Calu3 (cell line): ENCODE measurements around the gene SVOP. TPM values are rescaled to one million over a fixed set of nuclear protein-coding genes. Genes with fewer than 3 reads are reported as not detected.

Experiments used
- BruUV-seq: library from RNA; stranded (reverse); fragments of 400-500 nt; replicated peaks from 2 replicates; lab custom pipeline; 2021; lab: Mats Ljungman, UMichigan
- CTCF ChIA-PET: fragments of 300-600 bp; sonication (Branson Sonifier 250); formaldehyde crosslinking; loops from one replicate; lab custom pipeline; 2022; ENCODE audit warnings: antibody characterized with exemption; lab: Charles Lee
- DNase-seq: peaks from one replicate; pipeline ENCODE4 v3.0.0; 2022
- H3K27ac Mint-ChIP-seq: one replicate; pipeline ENCODE4 v1.8.0; 2022; ENCODE audit warnings: mixed read lengths; ENCODE audit not compliant: unreplicated experiment
- H3K27me3 Mint-ChIP-seq: one replicate; pipeline ENCODE4 v1.8.0; 2022; ENCODE audit warnings: mixed read lengths; ENCODE audit not compliant: unreplicated experiment
- H3K36me3 Mint-ChIP-seq: one replicate; pipeline ENCODE4 v1.8.0; 2022; ENCODE audit warnings: mild to moderate bottlenecking, moderate library complexity, mixed read lengths; ENCODE audit not compliant: insufficient read depth, unreplicated experiment
- H3K4me1 Mint-ChIP-seq: one replicate; pipeline ENCODE4 v1.8.0; 2022; ENCODE audit warnings: mild to moderate bottlenecking, low read depth, mixed read lengths; ENCODE audit not compliant: unreplicated experiment
- H3K4me3 Mint-ChIP-seq: one replicate; pipeline ENCODE4 v1.8.0; 2022; ENCODE audit warnings: mild to moderate bottlenecking, low read depth, moderate library complexity, mixed read lengths; ENCODE audit not compliant: unreplicated experiment
- H3K9me3 Mint-ChIP-seq: one replicate; pipeline ENCODE4 v1.8.0; 2022; ENCODE audit warnings: low read depth, mixed read lengths; ENCODE audit not compliant: unreplicated experiment
- intact Hi-C: fragments of 100-400 bp; cut with micrococcal nuclease; formaldehyde crosslinking; loops from one replicate; pipeline ENCODE4 v1.10.0; 2022; ENCODE audit not compliant: unreplicated experiment
- total RNA-seq: library from RNA; stranded (reverse); gene quantifications from 2 replicates; pipeline ENCODE4 v1.2.3, GENCODE V29; 2022
- TF ChIP-seq, protein P1 (sequence below): fragments of 200-600 bp; IDR thresholded peaks from one replicate; pipeline ENCODE4 v1.8.0; 2022; ENCODE audit warnings: antibody characterized with exemption; ENCODE audit not compliant: unreplicated experiment

Gene SVOP
- total RNA-seq, 1 experiment from 2014 or later: not detected

DNA sequence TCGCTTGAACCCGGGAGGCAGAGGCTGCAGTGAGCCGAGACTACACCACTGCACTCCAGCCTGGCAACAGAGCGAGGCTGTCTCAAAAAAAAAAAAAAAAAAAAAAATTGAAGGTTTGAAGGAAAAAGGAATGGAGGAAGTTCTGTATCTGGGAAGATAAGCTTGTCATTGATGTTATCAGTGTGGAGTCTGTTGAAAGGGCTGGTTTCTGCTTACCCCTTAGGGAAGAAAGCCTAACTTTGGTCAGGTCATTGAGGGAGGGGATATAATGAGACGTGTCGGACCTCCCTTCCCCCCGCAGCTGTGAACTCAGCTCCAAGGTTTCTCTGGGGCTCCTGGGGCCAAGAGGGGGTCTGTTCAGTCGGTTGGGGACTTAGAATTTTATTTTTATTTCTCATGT lies 124.5 kb downstream of the SVOP start:
- peaks cover 4% of the 10 kb centered on the region for H3K9me3 Mint-ChIP-seq
- BruUV-seq: no TSS peak
- peaks cover 33% of the 10 kb centered on the region for H3K27me3 Mint-ChIP-seq
- no peak overlapping the region for H3K4me3 Mint-ChIP-seq
- CTCF ChIA-PET: interaction anchor here (0.6 kb wide), 1 partner anchor 180 kb away, joined by 3 read pairs; no protein-coding TSS in a partner anchor
- TF ChIP-seq, protein P1, sequence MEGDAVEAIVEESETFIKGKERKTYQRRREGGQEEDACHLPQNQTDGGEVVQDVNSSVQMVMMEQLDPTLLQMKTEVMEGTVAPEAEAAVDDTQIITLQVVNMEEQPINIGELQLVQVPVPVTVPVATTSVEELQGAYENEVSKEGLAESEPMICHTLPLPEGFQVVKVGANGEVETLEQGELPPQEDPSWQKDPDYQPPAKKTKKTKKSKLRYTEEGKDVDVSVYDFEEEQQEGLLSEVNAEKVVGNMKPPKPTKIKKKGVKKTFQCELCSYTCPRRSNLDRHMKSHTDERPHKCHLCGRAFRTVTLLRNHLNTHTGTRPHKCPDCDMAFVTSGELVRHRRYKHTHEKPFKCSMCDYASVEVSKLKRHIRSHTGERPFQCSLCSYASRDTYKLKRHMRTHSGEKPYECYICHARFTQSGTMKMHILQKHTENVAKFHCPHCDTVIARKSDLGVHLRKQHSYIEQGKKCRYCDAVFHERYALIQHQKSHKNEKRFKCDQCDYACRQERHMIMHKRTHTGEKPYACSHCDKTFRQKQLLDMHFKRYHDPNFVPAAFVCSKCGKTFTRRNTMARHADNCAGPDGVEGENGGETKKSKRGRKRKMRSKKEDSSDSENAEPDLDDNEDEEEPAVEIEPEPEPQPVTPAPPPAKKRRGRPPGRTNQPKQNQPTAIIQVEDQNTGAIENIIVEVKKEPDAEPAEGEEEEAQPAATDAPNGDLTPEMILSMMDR: no peak
- no peaks in the 10 kb centered on the region for H3K4me1 Mint-ChIP-seq
- intact Hi-C loops: no loop called here
- H3K36me3 Mint-ChIP-seq: no peaks in the 10 kb centered on the region
- DNase-seq: no peak
- H3K27ac Mint-ChIP-seq: no peak overlapping the region

DNA sequence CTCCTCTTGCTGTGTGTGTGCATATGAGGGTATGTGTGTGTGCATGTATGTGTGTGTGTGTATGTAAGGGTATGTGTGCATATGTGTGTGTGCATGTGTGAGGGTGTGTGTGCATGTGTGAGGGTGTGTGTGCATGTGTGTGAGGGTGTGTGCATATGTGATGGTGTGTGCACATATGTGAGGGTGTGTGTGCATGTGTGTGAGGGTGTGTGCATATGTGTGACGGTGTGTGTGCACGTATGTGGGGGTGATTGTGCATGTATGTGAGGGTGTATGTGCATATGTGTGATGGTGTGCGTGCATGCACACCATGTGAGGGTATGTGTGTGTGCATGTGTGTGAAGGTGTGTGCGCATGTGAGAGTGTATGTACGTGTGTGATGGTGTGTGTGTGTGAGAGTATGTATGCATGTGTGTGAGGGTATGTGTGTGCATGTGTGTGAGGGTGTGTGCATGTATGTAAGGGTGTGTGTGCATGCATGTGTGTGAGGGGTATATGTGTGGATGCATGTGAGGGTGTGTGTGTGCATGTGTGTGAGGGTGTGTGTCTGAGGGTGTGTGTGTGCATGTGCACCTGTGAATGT lies 125.6 kb downstream of the SVOP start:
- no peak for DNase-seq
- CTCF ChIA-PET: no interaction called here
- no TSS peak for BruUV-seq
- Mint-ChIP-seq H3K4me3 (no peak overlapping the region), H3K36me3 (no peaks in the 10 kb centered on the region), H3K27me3 (peaks cover 36% of the 10 kb centered on the region), H3K4me1 (no peaks in the 10 kb centered on the region), H3K9me3 (peaks cover 7% of the 10 kb centered on the region), H3K27ac (no peak overlapping the region)
- intact Hi-C loops: no loop called here
- TF ChIP-seq, protein P1: no peak

DNA sequence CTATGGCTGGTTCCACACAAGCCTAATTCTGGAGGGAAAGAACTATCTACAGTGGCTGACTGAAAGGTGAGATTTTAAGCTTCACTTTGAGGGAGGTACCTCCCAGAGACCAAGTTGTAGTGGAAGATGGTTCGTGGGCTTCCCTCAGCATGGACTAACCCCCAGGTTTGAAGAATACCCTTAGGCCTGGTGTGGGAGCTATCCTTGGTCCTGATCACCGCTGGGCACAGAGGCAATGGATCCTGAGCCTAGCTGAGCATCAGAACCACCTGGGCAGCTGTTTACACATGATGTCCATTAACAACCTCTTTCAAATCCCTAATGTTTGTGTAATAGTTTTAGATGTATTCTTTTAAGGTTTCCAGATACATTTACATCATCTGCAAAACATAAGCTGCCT lies 130.7 kb downstream of the SVOP start:
- Mint-ChIP-seq H3K27ac (no peak overlapping the region), H3K9me3 (peaks cover 8% of the 10 kb centered on the region), H3K4me3 (no peak overlapping the region), H3K36me3 (no peaks in the 10 kb centered on the region), H3K27me3 (peaks cover 44% of the 10 kb centered on the region), H3K4me1 (no peaks in the 10 kb centered on the region)
- BruUV-seq: no TSS peak
- peak; percentile 18 for DNase-seq
- CTCF ChIA-PET: interaction anchor here (1.6 kb wide), 1 partner anchor 18 kb away, joined by 4 read pairs; no protein-coding TSS in a partner anchor
- TF ChIP-seq, protein P1: no peak
- intact Hi-C loops: no loop called here

DNA sequence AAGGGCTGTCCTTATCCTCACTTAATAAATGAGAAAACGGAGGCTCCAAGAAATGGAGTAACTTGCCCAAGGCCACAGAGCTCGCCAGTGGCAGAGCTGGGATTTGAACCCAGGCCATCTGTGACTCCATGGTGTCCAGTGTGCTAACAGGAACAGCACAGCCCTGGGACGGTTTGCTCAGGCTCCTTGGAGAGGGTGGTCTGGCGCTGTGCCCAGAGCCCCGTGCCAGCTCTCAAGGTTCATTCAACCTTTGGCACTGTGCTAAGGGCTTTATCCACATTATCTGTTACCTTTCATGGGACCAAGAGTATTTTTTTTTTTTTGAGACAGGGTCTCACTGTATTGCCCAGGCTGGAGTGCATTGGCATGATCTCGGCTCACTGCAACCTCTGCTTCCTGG lies 132.8 kb downstream of the SVOP start:
- Mint-ChIP-seq H3K4me3 (no peak overlapping the region), H3K36me3 (no peaks in the 10 kb centered on the region), H3K27me3 (peaks cover 29% of the 10 kb centered on the region), H3K4me1 (no peaks in the 10 kb centered on the region), H3K27ac (no peak overlapping the region), H3K9me3 (peaks cover 7% of the 10 kb centered on the region)
- CTCF ChIA-PET: no interaction called here
- no TSS peak for BruUV-seq
- intact Hi-C loops: no loop called here
- TF ChIP-seq, protein P1: no peak
- no peak for DNase-seq
